NCI-H524 treated with DMSO at 0.1 percent for 48 hours (cell line): ENCODE data around the gene CACNA1H.
"Not testable (repeated sequence)": the region's sequence is repeated elsewhere in the genome, so short reads cannot be mapped to it uniquely, and the experiment has no call there.

Experiments used
- DNase-seq: peaks from one replicate; lab custom pipeline; 2025; lab: John Stamatoyannopoulos, UW

The CACNA1H gene

GRCh38 chr16:1225728-1226311, 72.9 kb downstream of the CACNA1H start:
- DNase-seq: not testable (repeated sequence)

GRCh38 chr16:1226692-1227091, 73.8 kb downstream of the CACNA1H start:
- not testable (repeated sequence) for DNase-seq

- not testable (repeated sequence) for DNase-seq
These were observed 75.3 kb downstream of the CACNA1H start for GRCh38 chr16:1228227-1228626.

GRCh38 chr16:1229476-1229875, 76.6 kb downstream of the CACNA1H start:
- DNase-seq: not testable (repeated sequence)

GRCh38 chr16:1230084-1230470, 77.2 kb downstream of the CACNA1H start, which contains the start of gene TPSB2:
Gene TPSB2, minus strand, starts transcription at chr16:1230184. Its CDS starts 233 bp downstream, at chr16:1229951.
- not testable (repeated sequence) for DNase-seq

- not testable (repeated sequence) for DNase-seq
These were observed 77.7 kb downstream of the CACNA1H start for GRCh38 chr16:1230471-1231212.

- not testable (repeated sequence) for DNase-seq
These were observed 78.4 kb downstream of the CACNA1H start for GRCh38 chr16:1231301-1231700.

GRCh38 chr16:1232049-1232748, 79.3 kb downstream of the CACNA1H start:
- DNase-seq: not testable (repeated sequence)

GRCh38 chr16:1236659-1237058, 83.8 kb downstream of the CACNA1H start:
- DNase-seq: not testable (repeated sequence)

- DNase-seq: no peak
These were observed 85.1 kb downstream of the CACNA1H start for GRCh38 chr16:1237990-1238389.

- not testable (repeated sequence) for DNase-seq
These were observed 86.0 kb downstream of the CACNA1H start for GRCh38 chr16:1238909-1239308.

GRCh38 chr16:1239575-1239974, 86.7 kb downstream of the CACNA1H start:
- DNase-seq: not testable (repeated sequence)

GRCh38 chr16:1240436-1240835, 87.5 kb downstream of the CACNA1H start, which contains the start of gene TPSAB1:
Gene TPSAB1, plus strand, starts transcription at chr16:1240705. Its CDS starts 234 bp downstream, at chr16:1240939.
- not testable (repeated sequence) for DNase-seq

GRCh38 chr16:1241081-1241480, 88.2 kb downstream of the CACNA1H start:
- not testable (repeated sequence) for DNase-seq

GRCh38 chr16:1243363-1243762, 90.5 kb downstream of the CACNA1H start:
- DNase-seq: not testable (repeated sequence)

- not testable (repeated sequence) for DNase-seq
These were observed 91.3 kb downstream of the CACNA1H start for GRCh38 chr16:1243907-1244850.

GRCh38 chr16:1244881-1245280, 92.0 kb downstream of the CACNA1H start:
- no peak for DNase-seq

- no peak for DNase-seq
These were observed 92.6 kb downstream of the CACNA1H start for GRCh38 chr16:1245452-1246020.

GRCh38 chr16:1247903-1248537, 95.1 kb downstream of the CACNA1H start:
- not testable (repeated sequence) for DNase-seq

GRCh38 chr16:1249031-1249755, 96.3 kb downstream of the CACNA1H start:
- DNase-seq: not testable (repeated sequence)
